ENCODE data around the gene ARHGAP22.

GRCh38 chr10:48453451-48454301 is 151.2 kb downstream of the ARHGAP22 start:
- TF ChIP-seq POLR2A (IDR thresholded peaks at IDR 0.05; ENCODE audit: low read length) (no peak), GATA1 (IDR thresholded peaks at IDR 0.05; ENCODE audit: low read depth, low read length) (no peak)
